Jurkat, Clone E6-1 (cell line): Measurements from ENCODE around the gene FAM32A. TPM values are rescaled to one million over a fixed set of nuclear protein-coding genes. Genes with fewer than 3 reads are reported as not detected.
A peak's percentile ranks its signal among the peaks of the same experiment; 100 is the strongest.

Experiments used
- DNase-seq: peaks from one replicate; pipeline ENCODE4 v3.0.0-alpha.2; 2011; ENCODE audit warnings: low read depth, low spot score
- H3K4me3 ChIP-seq: 2 replicates; pipeline ENCODE4 v1.5.1; 2011; ENCODE audit warnings: mild to moderate bottlenecking, low read length, control low read depth, moderate library complexity
- polyA plus RNA-seq: library from polyadenylated mRNA; unstranded; fragments of >200 nt; gene quantifications from one replicate; pipeline ENCODE4 v1.2.1, GENCODE V29; 2012; ENCODE audit warnings: missing spikeins; ENCODE audit not compliant: insufficient read length, insufficient read depth

Gene FAM32A
- polyA plus RNA-seq = 129 TPM

DNA sequence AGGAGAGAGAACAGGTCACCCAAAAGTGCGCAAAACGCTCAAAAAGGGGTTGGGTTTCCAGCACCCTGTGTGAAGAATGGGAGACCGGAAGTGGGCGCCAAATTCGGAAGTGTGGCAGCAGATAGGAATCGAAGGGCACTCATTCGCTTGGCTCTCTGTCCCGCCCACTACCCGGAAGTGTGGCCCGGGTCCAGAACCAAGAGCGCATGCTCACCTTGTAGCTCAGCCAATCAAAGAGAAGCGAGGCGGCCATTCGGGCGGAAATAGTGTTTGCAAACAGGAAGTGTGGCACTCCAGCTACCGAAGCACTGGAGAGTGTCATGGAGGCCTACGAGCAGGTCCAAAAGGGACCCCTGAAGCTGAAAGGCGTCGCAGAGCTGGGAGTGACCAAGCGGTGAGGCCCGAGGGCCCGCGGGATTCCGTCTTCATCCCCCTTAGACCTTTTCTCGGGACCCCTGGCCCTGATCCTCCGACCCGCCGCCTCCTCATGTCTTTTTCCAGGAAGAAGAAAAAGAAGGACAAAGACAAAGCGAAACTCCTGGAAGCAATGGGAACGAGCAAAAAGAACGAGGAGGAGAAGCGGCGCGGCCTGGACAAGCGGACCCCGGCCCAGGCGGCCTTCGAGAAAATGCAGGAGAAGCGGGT is at the start of gene FAM32A:
TSS of gene FAM32A (plus strand) at position 288 of the 645 bp plus-strand sequence. CDS start at position 321, 33 bp downstream.
- peak within 1 kb of the TSS; percentile 96 for H3K4me3 ChIP-seq
- peak; percentile 99 for DNase-seq

DNA sequence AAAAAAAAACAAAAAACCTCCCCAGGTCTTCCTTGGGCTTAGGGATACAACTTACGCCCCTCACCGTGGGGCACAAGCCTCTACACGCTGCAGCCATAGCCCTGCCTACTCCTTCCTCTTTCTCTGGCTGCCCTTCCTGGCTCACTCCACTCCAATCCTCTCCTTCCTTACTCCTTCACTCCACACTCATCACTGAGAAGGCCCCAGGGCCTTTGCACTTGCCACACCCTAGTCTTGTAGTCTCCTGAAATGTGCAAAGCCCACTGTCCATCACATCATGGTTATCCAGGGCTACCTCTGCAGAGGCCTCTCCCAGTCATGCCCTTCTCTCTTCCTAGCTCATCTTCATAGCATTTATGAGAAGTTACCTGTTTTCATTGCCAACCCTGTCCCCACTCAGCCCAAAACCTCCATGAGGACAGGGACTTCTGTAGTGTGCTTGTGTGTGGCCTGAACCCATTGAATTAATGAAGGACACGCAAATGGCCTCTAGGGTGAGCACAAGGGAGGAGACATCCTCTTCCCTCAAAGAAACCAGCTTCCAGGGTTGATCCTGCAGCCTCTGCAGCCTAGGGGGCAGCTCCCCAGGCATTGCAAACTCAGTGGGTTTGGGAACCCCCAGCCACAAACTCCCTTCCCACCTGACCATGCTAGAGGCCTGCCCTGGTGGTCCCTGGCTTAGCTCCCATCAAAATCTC is 49.6 kb upstream of the FAM32A start:
- H3K4me3 ChIP-seq = no peak overlapping the region
- DNase-seq = no peak

DNA sequence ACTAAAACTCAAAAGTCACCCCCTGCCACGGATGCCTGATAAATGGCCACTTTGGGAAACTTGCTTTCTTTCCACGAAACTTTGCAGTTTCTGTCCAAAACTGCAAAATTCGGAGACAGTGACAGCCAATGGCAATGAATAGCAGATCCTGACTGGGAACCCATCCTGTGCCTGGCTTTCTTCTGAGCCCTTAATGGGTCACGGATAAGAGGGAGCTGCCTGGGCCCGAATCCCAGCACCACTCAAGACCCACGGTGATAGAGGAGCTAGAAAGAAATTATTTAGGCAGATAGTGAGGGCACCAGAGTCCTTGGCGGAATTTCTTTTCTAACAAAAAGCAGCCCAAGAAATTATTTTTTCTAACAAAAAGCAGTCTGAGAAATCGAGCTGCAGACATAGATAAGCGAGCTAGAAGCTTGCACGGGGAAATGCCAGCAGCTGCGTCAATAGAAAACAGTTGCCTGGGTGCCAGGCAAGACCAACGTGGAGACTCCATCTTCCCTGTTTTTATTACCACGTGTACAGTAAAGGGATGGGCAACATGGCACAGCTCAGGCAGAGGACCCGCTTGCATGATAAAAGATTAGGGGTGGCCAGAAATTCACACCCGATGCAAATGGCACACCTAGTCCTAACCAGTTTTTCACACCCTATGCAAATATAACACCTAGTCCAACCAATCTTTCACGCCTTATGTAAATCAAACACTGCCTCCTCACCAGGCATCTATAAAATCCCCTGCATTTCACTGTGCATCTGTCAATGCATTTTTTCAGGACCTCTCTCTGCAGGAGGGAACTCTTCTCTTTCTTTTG is 48.8 kb upstream of the FAM32A start:
- no peak for DNase-seq
- no peak overlapping the region for H3K4me3 ChIP-seq

GRCh38 chr19:16139752-16140151 is 45.5 kb upstream of the FAM32A start:
- no peak overlapping the region for H3K4me3 ChIP-seq
- DNase-seq = no peak

- no peak overlapping the region for H3K4me3 ChIP-seq
- DNase-seq = no peak
Observed at GRCh38 chr19:16141043-16141442, 44.2 kb upstream of the FAM32A start.

GRCh38 chr19:16142032-16142580 is 43.1 kb upstream of the FAM32A start:
- no peak overlapping the region for H3K4me3 ChIP-seq

DNA sequence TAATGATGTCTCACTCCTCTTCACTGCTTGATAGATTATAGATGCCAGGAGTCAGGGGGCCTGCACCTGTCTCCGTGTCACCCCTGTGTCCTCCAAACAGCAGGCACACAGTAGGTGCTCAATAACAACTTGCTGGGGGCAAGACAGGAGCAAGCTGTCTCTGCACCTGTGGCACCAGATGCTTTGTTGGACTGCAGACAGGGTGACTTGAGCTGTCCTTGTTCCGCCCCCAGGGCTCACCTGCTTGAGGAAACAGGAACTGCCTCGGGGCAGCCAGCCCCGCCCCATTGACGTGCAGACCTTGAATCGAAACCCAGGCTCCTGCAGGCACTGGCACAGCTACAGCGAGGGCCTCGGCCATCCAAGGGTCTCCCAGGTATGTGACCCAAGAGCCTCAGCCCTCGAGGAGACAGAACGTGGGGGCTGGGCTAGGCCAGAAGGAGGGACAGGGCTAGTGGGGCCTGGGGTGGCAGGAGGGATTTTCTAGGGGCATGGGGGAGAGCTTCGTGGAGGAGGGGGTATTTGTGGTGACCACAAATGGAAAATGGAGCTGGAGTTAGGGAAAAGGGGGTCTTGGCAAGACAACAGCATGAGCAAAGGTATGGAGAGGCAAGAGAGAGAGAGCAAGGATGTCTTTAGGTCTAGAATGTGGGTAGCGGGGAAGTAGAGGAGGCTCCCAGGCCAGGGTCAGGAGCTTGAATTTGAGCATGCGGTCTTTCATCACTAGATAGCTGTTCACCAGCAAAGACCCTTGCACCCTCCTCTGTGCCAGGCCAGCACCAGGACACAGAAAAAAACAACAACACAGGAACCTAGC is 41.6 kb upstream of the FAM32A start, which contains the start of gene HSH2D:
TSS of gene HSH2D (plus strand) at position 287 of the 817 bp plus-strand sequence. CDS start 5,066 bp downstream, outside the sequence.
- peak within 1 kb of the TSS; percentile 35 for H3K4me3 ChIP-seq
- peak; percentile 64 for DNase-seq

More at GRCh38 chr19:16142032-16142580, 43.1 kb upstream of the FAM32A start:
- no peak for DNase-seq

DNA sequence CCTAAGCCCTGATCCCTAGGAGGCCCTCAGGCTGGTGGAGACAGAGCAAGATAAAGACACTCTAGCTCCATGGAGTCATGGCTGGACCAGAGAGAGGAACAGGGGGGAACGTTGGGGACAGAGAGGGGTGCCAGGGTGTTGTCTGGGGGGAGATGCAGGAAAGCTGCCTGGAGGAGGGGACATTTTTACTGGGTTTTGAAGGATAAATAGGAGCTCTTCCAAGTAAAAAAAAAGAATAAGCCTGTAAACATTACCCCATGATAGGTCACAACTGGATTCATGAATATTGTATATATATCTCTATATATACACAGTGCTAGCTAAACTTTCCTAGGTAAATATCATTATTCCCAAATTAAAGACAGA is 41.0 kb upstream of the FAM32A start:
- peak overlapping the region; percentile 35 for H3K4me3 ChIP-seq

GRCh38 chr19:16146112-16146511 is 39.1 kb upstream of the FAM32A start:
- H3K4me3 ChIP-seq = no peak overlapping the region
- DNase-seq = no peak

More for the DNA sequence above, 41.0 kb upstream of the FAM32A start:
- DNase-seq = no peak

DNA sequence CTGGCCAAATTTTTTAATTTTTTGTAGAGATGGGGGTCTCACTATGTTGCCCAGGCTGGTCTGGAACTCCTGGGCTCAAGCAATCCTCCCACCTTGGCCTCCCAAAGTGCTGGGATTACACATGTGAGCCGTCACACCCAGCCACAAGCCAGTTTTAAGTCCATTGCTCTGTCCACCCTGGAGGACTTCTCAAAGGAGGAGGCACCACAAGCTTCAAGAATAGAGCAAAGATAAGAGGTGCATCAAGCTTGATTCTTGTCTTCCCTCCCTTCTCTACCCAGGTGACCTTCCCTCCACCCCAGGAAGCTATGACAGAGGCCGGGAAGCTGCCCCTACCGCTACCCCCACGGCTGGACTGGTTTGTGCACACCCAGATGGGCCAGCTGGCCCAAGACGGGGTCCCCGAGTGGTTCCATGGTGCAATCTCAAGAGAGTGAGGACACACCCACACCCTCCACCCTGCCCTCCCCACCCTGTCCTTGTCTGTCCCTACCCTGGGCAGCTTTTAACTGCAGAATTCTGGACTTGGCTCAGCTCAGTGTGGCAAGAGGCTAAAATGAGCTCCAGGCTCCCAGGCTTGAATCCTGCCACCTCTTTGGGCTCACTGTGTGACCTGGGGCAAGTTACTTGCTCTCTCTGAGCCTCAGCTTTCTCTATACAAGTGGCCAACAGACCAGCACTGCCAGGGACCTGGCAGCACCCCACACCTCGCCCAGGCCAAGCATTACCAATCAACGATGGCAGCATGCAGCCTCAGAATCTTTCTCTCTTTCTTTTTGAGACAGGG is 36.6 kb upstream of the FAM32A start:
- no peak overlapping the region for H3K4me3 ChIP-seq
- no peak for DNase-seq

DNA sequence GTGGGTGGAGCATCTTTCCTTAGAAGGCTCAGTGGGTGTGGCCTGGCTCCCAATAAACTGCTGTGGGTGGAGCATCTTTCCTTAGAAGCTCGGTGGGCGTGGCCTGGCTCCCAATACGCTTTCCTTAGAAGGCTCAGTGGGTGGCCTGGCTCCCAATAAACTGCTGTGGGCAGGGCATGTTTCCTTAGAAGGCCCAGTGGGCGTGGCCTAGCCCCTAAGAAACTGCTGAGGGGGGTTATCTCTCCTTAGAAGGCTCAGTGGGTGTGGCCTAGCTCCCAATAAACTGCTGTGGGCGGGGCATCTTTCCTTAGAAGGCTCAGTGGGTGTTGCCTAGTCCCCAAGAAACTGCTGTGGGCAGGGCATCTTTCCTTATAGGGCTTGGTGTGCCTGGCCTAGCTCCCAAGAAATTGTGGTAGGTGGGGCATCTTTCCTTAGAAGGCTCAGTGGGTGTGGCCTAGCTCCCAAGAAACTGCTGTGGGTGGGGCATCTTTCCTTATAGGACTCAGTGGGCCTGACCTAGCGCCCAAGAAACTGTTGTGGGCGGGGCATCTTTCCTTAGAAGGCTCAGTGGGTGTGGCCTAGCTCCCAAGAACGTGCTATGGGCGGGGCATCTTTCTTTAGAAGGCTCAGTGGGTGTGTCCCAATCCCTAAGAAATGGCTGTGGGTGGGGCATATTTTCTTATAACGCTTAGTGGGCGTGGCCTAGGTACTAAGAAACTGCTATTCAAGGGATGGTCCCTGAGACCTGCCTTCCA is 31.5 kb upstream of the FAM32A start:
- H3K4me3 ChIP-seq = no peak overlapping the region
- peak; percentile 8 for DNase-seq

GRCh38 chr19:16154557-16154956 is 30.7 kb upstream of the FAM32A start:
- no peak overlapping the region for H3K4me3 ChIP-seq
- DNase-seq = no peak

DNA sequence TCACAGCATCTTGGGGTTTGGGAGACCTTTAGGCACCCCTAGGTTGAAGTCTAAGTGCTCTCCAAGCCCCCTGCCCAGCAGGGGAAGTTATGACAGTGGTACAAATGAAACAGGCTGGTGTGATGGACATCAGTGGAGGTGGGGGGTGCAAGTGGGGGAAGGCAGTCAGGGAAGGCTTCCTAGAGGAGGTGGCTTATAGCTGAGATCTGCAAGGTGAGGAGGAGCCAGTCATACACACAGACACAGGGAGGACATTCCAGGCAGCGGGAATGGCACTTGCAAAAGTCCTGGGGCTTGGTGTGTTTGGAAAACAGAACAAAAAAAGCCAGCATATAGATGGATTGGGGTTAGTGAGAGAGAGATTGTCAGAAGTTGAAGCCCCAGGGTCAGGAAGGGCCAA is 30.1 kb upstream of the FAM32A start:
- DNase-seq = no peak
- no peak overlapping the region for H3K4me3 ChIP-seq

DNA sequence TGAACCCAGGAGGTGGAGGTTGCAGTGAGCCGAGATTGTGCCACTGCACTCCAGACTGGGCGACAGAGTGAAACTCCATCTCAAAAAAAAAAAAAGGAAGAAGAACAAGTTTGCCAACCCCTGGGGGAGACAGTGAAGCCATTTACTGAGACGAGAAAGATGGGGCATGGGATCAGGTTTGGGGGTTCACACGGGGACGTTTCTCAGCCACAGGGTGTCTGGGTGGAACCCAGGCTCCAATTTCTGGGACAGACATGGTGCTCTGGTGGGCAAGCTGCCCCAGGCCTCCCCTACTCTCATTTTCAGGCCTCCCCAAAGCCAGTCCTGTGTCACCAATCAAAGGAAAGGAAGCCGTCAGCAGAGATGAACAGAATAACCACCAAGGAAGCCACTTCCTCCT is 28.3 kb upstream of the FAM32A start:
- H3K4me3 ChIP-seq = no peak overlapping the region
- no peak for DNase-seq

DNA sequence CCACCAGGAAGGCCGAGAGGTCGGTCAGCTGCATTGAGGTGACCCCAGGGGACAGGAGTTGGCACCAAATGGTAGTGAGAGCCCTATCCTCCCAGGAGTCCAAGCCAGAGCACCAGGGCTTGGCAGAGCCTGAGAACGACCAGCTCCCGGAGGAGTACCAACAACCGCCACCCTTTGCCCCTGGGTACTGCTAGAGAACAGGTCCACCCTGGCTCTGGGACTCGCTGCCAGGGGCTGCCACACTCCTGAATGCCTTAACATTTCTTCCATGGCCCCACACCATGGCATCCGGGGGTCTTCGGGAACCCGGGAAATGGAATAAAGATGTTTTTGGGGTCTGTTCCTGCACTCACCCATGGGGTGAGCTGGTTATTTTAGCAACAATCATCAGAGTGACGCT is 27.6 kb upstream of the FAM32A start:
- H3K4me3 ChIP-seq = no peak overlapping the region
- DNase-seq = no peak

DNA sequence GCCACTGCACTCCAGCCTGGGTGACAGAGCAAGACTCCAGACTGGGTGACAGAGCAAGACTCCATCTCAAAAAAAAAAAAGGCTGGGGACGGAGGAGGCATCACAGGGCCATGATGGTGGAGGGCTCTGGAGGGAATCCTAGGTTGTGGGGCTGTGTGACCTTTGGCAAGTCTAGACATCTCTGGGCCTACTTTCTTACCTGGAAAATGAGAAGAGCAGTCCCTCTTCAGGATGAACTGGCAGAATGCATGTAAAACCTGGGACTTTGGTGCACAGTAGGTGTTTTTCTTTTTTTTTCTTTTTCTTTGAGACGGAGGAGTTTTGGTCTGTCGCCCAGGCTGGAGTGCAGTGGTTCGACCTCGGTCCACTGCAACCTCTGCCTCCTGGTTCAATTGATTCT is 25.6 kb upstream of the FAM32A start:
- H3K4me3 ChIP-seq = no peak overlapping the region
- no peak for DNase-seq

GRCh38 chr19:16160445-16160942 is 24.7 kb upstream of the FAM32A start:
- no peak for DNase-seq
- H3K4me3 ChIP-seq = no peak overlapping the region
